ENCODE measurements around the gene CARD11.

The CARD11 gene

GRCh38 chr7:3005257-3005656 lies 38.4 kb downstream of the CARD11 start:
- TF ChIP-seq ZFX (IDR thresholded peaks at IDR 0.05) = no peak
- no peak for TF ChIP-seq CTCF (conservative IDR thresholded peaks at IDR 0.05)
- H3K27ac ChIP-seq = no peak overlapping the region

GRCh38 chr7:3003936-3004335 lies 39.7 kb downstream of the CARD11 start:
- H3K27ac ChIP-seq = no peak overlapping the region
- TF ChIP-seq CTCF (conservative IDR thresholded peaks at IDR 0.05) (no peak), ZFX (IDR thresholded peaks at IDR 0.05) (no peak)

DNA sequence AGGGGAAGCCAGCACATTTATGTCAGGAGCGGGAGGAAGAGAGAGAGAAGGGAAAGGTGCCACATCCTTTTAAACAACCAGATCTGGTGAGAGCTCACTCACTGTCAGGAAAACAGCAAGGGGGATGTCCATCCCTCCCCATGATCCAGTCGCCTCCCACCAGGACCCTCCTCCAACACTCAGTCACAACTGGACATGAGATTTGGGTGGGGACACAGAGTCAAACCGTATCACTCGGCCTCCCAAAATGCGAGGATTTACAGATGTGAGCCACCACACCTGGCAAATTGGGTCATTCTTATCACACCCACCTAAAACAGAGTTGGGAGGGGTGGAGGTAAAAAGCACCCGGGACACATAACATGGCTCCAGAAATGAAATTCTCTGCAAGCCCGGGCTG lies 41.0 kb downstream of the CARD11 start:
- TF ChIP-seq ZFX (IDR thresholded peaks at IDR 0.05) = no peak

DNA sequence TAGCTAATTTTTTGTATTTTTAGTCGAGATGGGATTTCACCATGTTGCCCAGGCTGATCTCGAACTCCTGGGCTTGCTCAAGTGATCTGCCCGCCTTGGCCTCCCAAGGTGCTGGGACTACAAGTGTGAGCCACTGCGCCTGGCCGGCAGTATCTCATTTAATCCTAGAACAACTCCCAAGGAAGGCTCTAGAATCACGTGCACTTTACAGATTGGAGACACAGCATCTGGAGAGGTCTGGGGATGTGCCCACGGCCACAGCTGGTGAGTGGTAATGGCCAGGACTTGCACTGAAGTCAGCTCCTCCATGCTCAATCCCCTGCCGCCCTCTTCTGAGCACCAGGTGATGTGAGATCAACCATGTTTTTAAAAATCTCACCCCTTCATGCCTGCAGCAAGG lies 43.1 kb downstream of the CARD11 start:
- no peak for TF ChIP-seq CTCF (conservative IDR thresholded peaks at IDR 0.05)
- no peak for TF ChIP-seq ZFX (IDR thresholded peaks at IDR 0.05)
- no peak overlapping the region for H3K27ac ChIP-seq

More for the DNA sequence above, 41.0 kb downstream of the CARD11 start:
- no peak overlapping the region for H3K27ac ChIP-seq

DNA sequence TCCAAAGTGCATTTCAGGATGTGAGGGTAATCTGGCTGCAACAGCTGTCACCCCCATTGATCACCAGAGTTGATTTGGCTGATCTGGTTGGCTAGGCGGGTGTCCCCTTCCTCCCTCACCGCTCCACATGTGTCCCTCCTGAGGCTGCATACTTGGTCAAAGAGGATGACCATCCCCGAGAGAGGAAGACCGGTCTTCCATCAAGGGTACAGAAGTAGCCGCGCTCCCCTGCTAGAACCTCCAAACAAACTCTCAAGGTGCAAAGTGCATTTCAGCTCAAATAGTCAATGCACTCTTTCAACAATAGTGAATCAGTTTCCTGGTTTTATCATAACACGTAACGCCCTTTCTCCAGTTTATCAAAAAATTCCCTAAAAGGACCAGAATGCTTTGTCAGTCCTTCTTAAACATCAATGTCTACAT lies 44.6 kb downstream of the CARD11 start:
- no peak overlapping the region for H3K27ac ChIP-seq
- TF ChIP-seq CTCF (conservative IDR thresholded peaks at IDR 0.05) (no peak), ZFX (IDR thresholded peaks at IDR 0.05) (no peak)

DNA sequence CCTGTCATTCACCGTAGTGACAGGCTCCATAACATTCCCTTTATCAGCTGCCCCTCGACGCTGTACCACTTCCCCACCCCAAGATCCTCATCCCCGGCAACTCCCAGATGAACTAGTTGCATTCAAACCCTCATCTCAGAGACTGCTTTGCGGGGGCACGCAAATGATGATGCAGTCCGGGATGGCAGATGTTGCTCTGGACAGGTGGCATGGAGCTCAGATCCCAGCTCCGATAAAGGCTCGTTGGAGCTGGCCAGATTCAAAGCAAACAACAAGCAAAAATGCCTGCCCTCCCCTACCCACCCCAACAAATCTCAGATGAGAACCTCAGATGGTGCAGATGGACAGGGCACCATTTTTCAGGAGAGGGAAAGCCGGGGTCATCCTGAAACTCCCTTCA lies 46.7 kb downstream of the CARD11 start:
- TF ChIP-seq ZFX (IDR thresholded peaks at IDR 0.05) (no peak), CTCF (conservative IDR thresholded peaks at IDR 0.05) (no peak)
- H3K27ac ChIP-seq = no peak overlapping the region

DNA sequence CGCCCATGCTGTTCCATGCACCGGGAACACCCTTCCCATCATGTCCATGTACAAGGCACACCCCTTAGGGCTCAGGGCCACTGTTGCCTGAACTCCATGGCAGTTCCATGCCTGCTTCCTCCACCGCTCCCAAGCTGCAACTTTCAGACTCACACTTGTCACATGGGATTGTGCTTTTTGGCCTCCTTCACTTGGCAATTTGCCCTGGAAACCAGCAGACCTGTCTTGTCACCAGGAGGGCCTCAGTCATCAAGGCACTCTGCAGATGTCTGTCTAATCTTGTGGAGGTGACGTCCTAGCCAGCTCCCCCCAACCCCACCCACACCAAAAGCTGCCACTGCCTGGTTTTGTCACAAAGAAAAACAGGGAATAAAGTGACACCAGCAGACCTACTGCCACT lies 47.5 kb downstream of the CARD11 start:
- TF ChIP-seq CTCF (conservative IDR thresholded peaks at IDR 0.05) = no peak
- no peak for TF ChIP-seq ZFX (IDR thresholded peaks at IDR 0.05)

GRCh38 chr7:2993868-2994267 lies 49.8 kb downstream of the CARD11 start:
- TF ChIP-seq CTCF (conservative IDR thresholded peaks at IDR 0.05) (no peak), ZFX (IDR thresholded peaks at IDR 0.05) (no peak)
- H3K27ac ChIP-seq = no peak overlapping the region

More for the DNA sequence above, 47.5 kb downstream of the CARD11 start:
- no peak overlapping the region for H3K27ac ChIP-seq
